Smooth muscle cell (in vitro differentiated cells): ENCODE data around the gene FGF19. TPM values are rescaled to one million over a fixed set of nuclear protein-coding genes. Genes with fewer than 3 reads are reported as not detected.

ENCODE experiments used
- DNase-seq: peaks from one replicate; lab custom pipeline; 2025; ENCODE audit not compliant: unreplicated experiment; lab: John Stamatoyannopoulos, UW
- H2AFZ ChIP-seq: fragments of 200-600 bp; sonication (generic); 2 replicates; pipeline ENCODE4 v1.6.0; 2016; ENCODE audit warnings: antibody characterized with exemption, low read depth, mild to moderate bottlenecking
- H3F3A ChIP-seq: fragments of 200-600 bp; sonication (generic); 2 replicates; pipeline ENCODE4 v1.6.0; 2017; ENCODE audit warnings: antibody characterized with exemption, low read depth
- H3K27ac ChIP-seq: fragments of 200-600 bp; sonication (generic); 2 replicates; pipeline ENCODE4 v1.5.1; 2016; ENCODE audit warnings: low read depth, mild to moderate bottlenecking
- H3K27me3 ChIP-seq: fragments of 200-600 bp; sonication (generic); 2 replicates; pipeline ENCODE4 v1.6.1; 2016; ENCODE audit warnings: low read depth, mild to moderate bottlenecking
- H3K36me3 ChIP-seq: fragments of 200-600 bp; sonication (generic); 2 replicates; pipeline ENCODE4 v1.5.1; 2016; ENCODE audit warnings: low read depth
- H3K4me1 ChIP-seq: fragments of 200-600 bp; sonication (generic); 2 replicates; pipeline ENCODE4 v1.5.1; 2016; ENCODE audit warnings: low read depth
- H3K4me2 ChIP-seq: fragments of 200-600 bp; sonication (generic); 2 replicates; pipeline ENCODE4 v1.6.0; 2016; ENCODE audit warnings: mild to moderate bottlenecking
- H3K4me3 ChIP-seq: fragments of 200-600 bp; sonication (generic); 2 replicates; pipeline ENCODE4 v1.5.1; 2016; ENCODE audit warnings: mild to moderate bottlenecking
- H3K79me2 ChIP-seq: fragments of 200-600 bp; sonication (generic); 2 replicates; pipeline ENCODE4 v1.6.0; 2016; ENCODE audit warnings: low read depth, mild to moderate bottlenecking
- H3K9ac ChIP-seq: fragments of 200-600 bp; sonication (generic); 2 replicates; pipeline ENCODE4 v1.6.0; 2016; ENCODE audit warnings: low read depth
- H3K9me3 ChIP-seq: fragments of 200-600 bp; sonication (generic); replicated peaks from 2 replicates; pipeline ENCODE4 v1.5.1; 2016; ENCODE audit warnings: low read depth
- H4K20me1 ChIP-seq: fragments of 200-600 bp; sonication (generic); 2 replicates; pipeline ENCODE4 v1.6.0; 2016; ENCODE audit warnings: low read depth
- WGBS: methylation state at CpG from one replicate; pipeline ENCODE4 v1.1.7; 2016; ENCODE audit warnings: low lambda C conversion rate; 5-methylcytosine and 5-hydroxymethylcytosine counted together
- polyA plus RNA-seq: library from polyadenylated mRNA; unstranded; fragments of >200 nt; fragmentation: Nextera tagmentation; extraction: Ambion mirVana; gene quantifications from 2 replicates; pipeline ENCODE4 v1.2.1, GENCODE V29; 2016
- total RNA-seq: library from RNA; depleted of rRNA; stranded (reverse); fragments of >200 nt; gene quantifications from 2 replicates; pipeline ENCODE4 v1.2.3, GENCODE V29; 2014
- TF ChIP-seq, protein P1 (sequence below): fragments of 200-600 bp; sonication (generic); IDR thresholded peaks from 2 replicates; pipeline ENCODE4 v1.5.1; 2017; ENCODE audit warnings: borderline replicate concordance, mild to moderate bottlenecking, antibody characterized with exemption; ENCODE audit not compliant: insufficient read depth, poor library complexity, severe bottlenecking

FGF19 gene
- total and polyA plus RNA-seq, 2 experiments from 2014 or later, result not detected

DNA sequence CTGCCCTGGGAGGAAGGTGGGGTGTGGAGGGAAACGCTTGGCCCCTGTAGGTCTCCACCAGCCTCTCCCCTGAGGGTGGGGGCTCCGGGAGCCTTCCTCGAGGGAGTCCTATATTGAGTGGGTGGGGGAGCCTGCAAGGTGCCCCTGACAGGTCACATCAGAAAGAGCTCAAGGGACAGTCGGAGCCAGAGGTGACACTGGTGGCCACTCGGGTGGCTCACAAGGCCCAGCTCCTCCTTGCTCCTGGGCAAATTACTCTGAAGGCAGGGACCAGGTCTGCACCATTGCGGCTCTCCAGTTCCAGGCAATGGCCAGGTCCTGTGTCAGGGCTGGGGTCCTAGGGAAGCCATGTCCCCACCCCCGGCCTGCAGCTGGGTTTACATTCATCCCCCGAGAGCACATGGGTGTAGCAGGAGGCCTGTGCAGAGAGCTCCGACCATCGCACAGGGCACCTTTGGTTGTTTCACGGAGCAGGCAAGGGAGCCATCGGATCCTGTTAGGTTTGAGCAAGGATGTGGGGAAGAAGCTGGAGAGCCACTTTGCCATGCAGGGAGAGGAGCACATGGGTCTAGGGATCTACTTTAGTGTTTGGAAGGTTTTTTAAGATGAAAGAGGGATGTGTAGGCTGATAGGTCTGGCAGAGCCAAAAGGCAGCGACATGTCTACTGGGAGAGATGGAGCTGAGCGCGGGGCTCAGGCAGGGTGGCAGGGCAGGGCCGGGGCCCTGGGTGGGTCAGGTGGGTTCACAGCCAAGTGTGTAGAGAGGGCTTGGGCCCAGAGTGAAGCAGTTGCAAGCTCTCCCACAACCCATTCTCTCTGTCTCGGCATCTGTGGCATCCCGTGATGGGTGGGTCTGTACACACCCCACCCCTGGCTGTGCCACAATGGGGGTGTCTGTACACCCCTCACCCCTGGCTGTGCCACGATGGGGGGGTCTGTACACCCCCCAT is 48.1 kb downstream of the FGF19 start:
- WGBS, result 91% methylated on average over 19 of the region's 19 CpGs
- Histone ChIP-seq H3K4me3 (no peak overlapping the region), H3K79me2 (peaks cover 5% of the 10 kb centered on the region), H3K4me2 (no peak overlapping the region), H3K36me3 (peaks cover 19% of the 10 kb centered on the region), H3K9ac (no peak overlapping the region), H3F3A (peaks cover 23% of the 10 kb centered on the region), H3K27me3 (no peaks in the 10 kb centered on the region), H2AFZ (no peak overlapping the region), H3K4me1 (peaks cover 18% of the 10 kb centered on the region), H3K27ac (no peak overlapping the region), H3K9me3 (no peaks in the 10 kb centered on the region), H4K20me1 (peaks cover 44% of the 10 kb centered on the region)
- DNase-seq, result no peak
- TF ChIP-seq, protein P1, sequence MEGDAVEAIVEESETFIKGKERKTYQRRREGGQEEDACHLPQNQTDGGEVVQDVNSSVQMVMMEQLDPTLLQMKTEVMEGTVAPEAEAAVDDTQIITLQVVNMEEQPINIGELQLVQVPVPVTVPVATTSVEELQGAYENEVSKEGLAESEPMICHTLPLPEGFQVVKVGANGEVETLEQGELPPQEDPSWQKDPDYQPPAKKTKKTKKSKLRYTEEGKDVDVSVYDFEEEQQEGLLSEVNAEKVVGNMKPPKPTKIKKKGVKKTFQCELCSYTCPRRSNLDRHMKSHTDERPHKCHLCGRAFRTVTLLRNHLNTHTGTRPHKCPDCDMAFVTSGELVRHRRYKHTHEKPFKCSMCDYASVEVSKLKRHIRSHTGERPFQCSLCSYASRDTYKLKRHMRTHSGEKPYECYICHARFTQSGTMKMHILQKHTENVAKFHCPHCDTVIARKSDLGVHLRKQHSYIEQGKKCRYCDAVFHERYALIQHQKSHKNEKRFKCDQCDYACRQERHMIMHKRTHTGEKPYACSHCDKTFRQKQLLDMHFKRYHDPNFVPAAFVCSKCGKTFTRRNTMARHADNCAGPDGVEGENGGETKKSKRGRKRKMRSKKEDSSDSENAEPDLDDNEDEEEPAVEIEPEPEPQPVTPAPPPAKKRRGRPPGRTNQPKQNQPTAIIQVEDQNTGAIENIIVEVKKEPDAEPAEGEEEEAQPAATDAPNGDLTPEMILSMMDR, result no peak

DNA sequence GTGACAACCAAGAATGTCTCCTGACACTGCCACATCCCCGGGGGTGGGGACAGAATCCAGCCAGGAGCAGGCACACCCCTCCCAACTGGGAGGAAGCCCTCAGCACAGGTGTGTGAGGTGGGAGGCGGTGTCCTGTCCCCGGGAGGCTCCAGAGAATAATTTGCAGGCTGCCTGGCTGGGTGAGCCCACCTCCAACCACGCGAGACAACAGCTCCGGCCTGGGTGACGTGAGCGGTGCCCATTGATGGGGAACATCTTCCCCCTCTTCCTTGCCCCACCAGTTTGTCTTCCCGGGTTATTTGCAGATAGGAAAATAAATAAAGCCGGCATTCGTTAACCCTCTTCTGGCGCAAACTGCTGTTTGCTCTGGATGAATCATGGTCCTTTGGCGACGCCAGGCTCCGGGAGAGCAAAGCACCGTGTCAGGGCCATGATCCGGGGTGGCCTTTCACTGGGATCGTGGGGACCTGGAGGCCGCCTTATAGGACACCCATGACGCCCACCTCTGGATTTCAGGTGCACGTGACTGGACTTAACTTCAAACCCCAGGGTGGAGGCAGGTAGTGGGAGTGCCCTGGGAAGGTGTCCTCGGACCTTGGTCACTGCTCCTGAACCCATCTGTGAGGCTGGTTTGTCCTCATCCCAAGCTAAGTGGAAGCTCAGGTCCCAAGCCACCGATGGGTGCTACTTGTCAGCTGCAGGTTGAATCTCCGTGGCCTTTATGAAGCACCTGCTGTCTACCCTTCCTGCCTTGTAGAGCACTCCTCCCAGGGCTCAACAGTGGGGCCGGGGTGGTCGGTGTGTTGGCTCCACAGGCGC is 49.0 kb downstream of the FGF19 start:
- Histone ChIP-seq H3K27me3 (no peaks in the 10 kb centered on the region), H3K36me3 (peaks cover 19% of the 10 kb centered on the region), H3F3A (peaks cover 26% of the 10 kb centered on the region), H3K79me2 (peaks cover 5% of the 10 kb centered on the region), H3K4me2 (no peak overlapping the region), H3K4me1 (peaks cover 18% of the 10 kb centered on the region), H2AFZ (no peak overlapping the region), H3K27ac (no peak overlapping the region), H4K20me1 (peaks cover 53% of the 10 kb centered on the region), H3K9me3 (no peaks in the 10 kb centered on the region), H3K4me3 (no peak overlapping the region), H3K9ac (no peak overlapping the region)
- no peak for DNase-seq
- 81% methylated on average over 27 of the region's 27 CpGs for WGBS
- TF ChIP-seq, protein P1, result no peak

DNA sequence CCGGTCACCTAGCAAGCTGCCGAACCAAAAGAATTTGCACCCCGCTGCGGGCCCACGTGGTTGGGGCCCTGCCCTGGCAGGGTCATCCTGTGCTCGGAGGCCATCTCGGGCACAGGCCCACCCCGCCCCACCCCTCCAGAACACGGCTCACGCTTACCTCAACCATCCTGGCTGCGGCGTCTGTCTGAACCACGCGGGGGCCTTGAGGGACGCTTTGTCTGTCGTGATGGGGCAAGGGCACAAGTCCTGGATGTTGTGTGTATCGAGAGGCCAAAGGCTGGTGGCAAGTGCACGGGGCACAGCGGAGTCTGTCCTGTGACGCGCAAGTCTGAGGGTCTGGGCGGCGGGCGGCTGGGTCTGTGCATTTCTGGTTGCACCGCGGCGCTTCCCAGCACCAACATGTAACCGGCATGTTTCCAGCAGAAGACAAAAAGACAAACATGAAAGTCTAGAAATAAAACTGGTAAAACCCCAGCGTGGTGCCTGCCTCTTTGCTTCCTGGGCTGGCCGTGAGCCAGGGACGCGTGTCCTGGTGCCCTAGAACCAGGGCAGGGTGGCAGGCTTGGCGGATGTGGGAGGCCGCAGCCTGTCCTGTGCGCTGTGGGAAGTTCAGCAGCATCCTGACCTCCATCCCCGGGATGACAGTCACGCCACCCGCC is 49.7 kb downstream of the FGF19 start:
- H3K27ac ChIP-seq, result no peak overlapping the region
- TF ChIP-seq, protein P1, result no peak

More for the DNA sequence above, 49.7 kb downstream of the FGF19 start:
- peaks cover 13% of the 10 kb centered on the region for H3K79me2 ChIP-seq
- DNase-seq, result no peak
- H3K36me3 ChIP-seq, result peaks cover 19% of the 10 kb centered on the region
- WGBS, result 88% methylated on average over 38 of the region's 38 CpGs
- H3F3A ChIP-seq, result peaks cover 28% of the 10 kb centered on the region
- no peak overlapping the region for H3K4me3 ChIP-seq
- peaks cover 60% of the 10 kb centered on the region for H4K20me1 ChIP-seq
- no peak overlapping the region for H3K9ac ChIP-seq
- no peak overlapping the region for H2AFZ ChIP-seq
- no peaks in the 10 kb centered on the region for H3K27me3 ChIP-seq
- H3K4me1 ChIP-seq, result peaks cover 17% of the 10 kb centered on the region
- H3K9me3 ChIP-seq, result no peaks in the 10 kb centered on the region
- no peak overlapping the region for H3K4me2 ChIP-seq
